ENCODE results near the gene RPS19BP1.
"Not testable (repeated sequence)": the region's sequence is repeated elsewhere in the genome, so short reads cannot be mapped to it uniquely, and the experiment has no call there.

RPS19BP1 gene

GRCh38 chr22:39513791-39514190 lies 18.8 kb downstream of the RPS19BP1 start:
- DNase-seq (ENCODE audit: extremely low read depth, low read depth), result no peak
- no peak for TF ChIP-seq CTCF (IDR thresholded peaks at IDR 0.05; ENCODE audit: low read depth, low read length, missing control alignments)
- H3K4me3 ChIP-seq (replicated peaks; ENCODE audit: low read depth, low read length), result no peak overlapping the region

GRCh38 chr22:39512026-39512425 lies 20.5 kb downstream of the RPS19BP1 start:
- DNase-seq (ENCODE audit: extremely low read depth, low read depth), result no peak
- no peak for TF ChIP-seq CTCF (IDR thresholded peaks at IDR 0.05; ENCODE audit: low read depth, low read length, missing control alignments)
- no peak overlapping the region for H3K4me3 ChIP-seq (replicated peaks; ENCODE audit: low read depth, low read length)

- DNase-seq (ENCODE audit: extremely low read depth, low read depth), result no peak
- TF ChIP-seq CTCF (IDR thresholded peaks at IDR 0.05; ENCODE audit: low read depth, low read length, missing control alignments), result no peak
- no peak overlapping the region for H3K4me3 ChIP-seq (replicated peaks; ENCODE audit: low read depth, low read length)
Observed at GRCh38 chr22:39511226-39511625, 21.3 kb downstream of the RPS19BP1 start.

- no peak for DNase-seq (ENCODE audit: extremely low read depth, low read depth)
- H3K4me3 ChIP-seq (replicated peaks; ENCODE audit: low read depth, low read length), result no peak overlapping the region
- no peak for TF ChIP-seq CTCF (IDR thresholded peaks at IDR 0.05; ENCODE audit: low read depth, low read length, missing control alignments)
Observed at GRCh38 chr22:39510529-39511149, 21.9 kb downstream of the RPS19BP1 start.

GRCh38 chr22:39508393-39508792 lies 24.2 kb downstream of the RPS19BP1 start:
- H3K4me3 ChIP-seq (replicated peaks; ENCODE audit: low read depth, low read length), result no peak overlapping the region
- no peak for DNase-seq (ENCODE audit: extremely low read depth, low read depth)
- TF ChIP-seq CTCF (IDR thresholded peaks at IDR 0.05; ENCODE audit: low read depth, low read length, missing control alignments), result no peak

- not testable (repeated sequence) for DNase-seq (ENCODE audit: extremely low read depth, low read depth); H3K4me3 ChIP-seq (replicated peaks; ENCODE audit: low read depth, low read length)
Observed at GRCh38 chr22:39507021-39507420, 25.5 kb downstream of the RPS19BP1 start.

GRCh38 chr22:39504071-39504470 lies 28.5 kb downstream of the RPS19BP1 start:
- peak overlapping the region; percentile 99 for H3K4me3 ChIP-seq (replicated peaks; ENCODE audit: low read depth, low read length)
- no peak for TF ChIP-seq CTCF (IDR thresholded peaks at IDR 0.05; ENCODE audit: low read depth, low read length, missing control alignments)
- no peak for DNase-seq (ENCODE audit: extremely low read depth, low read depth)

Measured in HFF-Myc (cell line).